UCSD-AML1 (cell line): ENCODE results near the gene TCF4.

Experiments
- DNase-seq: peaks from one replicate; lab custom pipeline; 2025; ENCODE audit not compliant: unreplicated experiment; lab: John Stamatoyannopoulos, UW

Gene TCF4

GRCh38 chr18:55546851-55547704 is 40.9 kb downstream of the TCF4 start:
- no peak for DNase-seq

- DNase-seq = no peak
These were observed 44.0 kb downstream of the TCF4 start for GRCh38 chr18:55544014-55544413.

- no peak for DNase-seq
These were observed 44.8 kb downstream of the TCF4 start for GRCh38 chr18:55543130-55543704.

GRCh38 chr18:55541571-55541970 is 46.4 kb downstream of the TCF4 start:
- DNase-seq = no peak

GRCh38 chr18:55539240-55539639 is 48.8 kb downstream of the TCF4 start:
- no peak for DNase-seq

- DNase-seq = no peak
These were observed 53.0 kb downstream of the TCF4 start for GRCh38 chr18:55534996-55535395.

GRCh38 chr18:55534547-55534946 is 53.4 kb downstream of the TCF4 start:
- no peak for DNase-seq

GRCh38 chr18:55530166-55530565 is 57.8 kb downstream of the TCF4 start:
- no peak for DNase-seq

- DNase-seq = no peak
These were observed 58.4 kb downstream of the TCF4 start for GRCh38 chr18:55529581-55529980.

GRCh38 chr18:55525845-55526244 is 62.1 kb downstream of the TCF4 start:
- DNase-seq = no peak

GRCh38 chr18:55524353-55525073 is 63.5 kb downstream of the TCF4 start:
- DNase-seq = no peak

- DNase-seq = no peak
These were observed 65.0 kb downstream of the TCF4 start for GRCh38 chr18:55523001-55523400.

GRCh38 chr18:55522011-55522410 is 66.0 kb downstream of the TCF4 start:
- no peak for DNase-seq

GRCh38 chr18:55517055-55517454 is 70.9 kb downstream of the TCF4 start:
- no peak for DNase-seq

- DNase-seq = no peak
These were observed 71.9 kb downstream of the TCF4 start for GRCh38 chr18:55515941-55516710.

- no peak for DNase-seq
These were observed 72.8 kb downstream of the TCF4 start for GRCh38 chr18:55515214-55515613.

- no peak for DNase-seq
These were observed 74.8 kb downstream of the TCF4 start for GRCh38 chr18:55513161-55513560.

- no peak for DNase-seq
These were observed 76.7 kb downstream of the TCF4 start for GRCh38 chr18:55511277-55511676.

GRCh38 chr18:55510809-55511208 is 77.2 kb downstream of the TCF4 start:
- no peak for DNase-seq

- DNase-seq = no peak
These were observed 78.2 kb downstream of the TCF4 start for GRCh38 chr18:55509631-55510324.

- no peak for DNase-seq
These were observed 79.3 kb downstream of the TCF4 start for GRCh38 chr18:55508651-55509050.
